Psoas muscle (tissue), 8 donors: ENCODE results near the gene WDR43. TPM values are rescaled to one million over a fixed set of nuclear protein-coding genes. Genes with fewer than 3 reads are reported as not detected.

Experiments
- ATAC-seq, 4 donors: fragments of 200-7000 bp; cut with Tn5 transposase; one replicate each; pipeline ENCODE4 v1.9.1; 2020; ENCODE audit warnings: moderate library complexity in 3 of 4, mild to moderate bottlenecking in 2 of 4
- DNase-seq, 2 donors: peaks; one replicate each; pipeline ENCODE4 v3.0.0-alpha.2; 2020
- H3K27ac ChIP-seq: fragments of 200-600 bp; one replicate; pipeline ENCODE4 v1.8.0; 2022
- H3K27me3 ChIP-seq, 3 donors: fragments of 200-600 bp in 1 of 3; one replicate each; pipeline versions ENCODE4 v1.6.1 to v1.8.0; 2013 to 2022; ENCODE audit warnings: low read length in 2 of 3, mild to moderate bottlenecking in 2 of 3, moderate library complexity in 1 of 3; ENCODE audit not compliant: insufficient read depth in 3 of 3
- H3K36me3 ChIP-seq, 2 donors: fragments of 200-600 bp in 1 of 2; one replicate each; pipeline versions ENCODE4 v1.6.1 to v1.8.0; 2013 to 2022; ENCODE audit warnings: low read depth in 1 of 2, mild to moderate bottlenecking in 1 of 2, moderate library complexity in 1 of 2; ENCODE audit not compliant: insufficient read depth in 1 of 2
- H3K4me1 ChIP-seq: fragments of 200-600 bp; one replicate; pipeline ENCODE4 v1.8.0; 2022
- H3K4me3 ChIP-seq: fragments of 200-600 bp; one replicate; pipeline ENCODE4 v1.8.0; 2022; ENCODE audit warnings: mild to moderate bottlenecking
- H3K9me3 ChIP-seq: fragments of 200-600 bp; one replicate; pipeline ENCODE4 v1.8.0; 2022
- WGBS, 3 donors: extraction: QIAGEN DNeasy Blood & Tissue Kit; methylation state at CpG; one replicate each; pipeline versions ENCODE4 v1.1.6 to v1.1.7; 2013; 5-methylcytosine and 5-hydroxymethylcytosine counted together
- intact Hi-C, 2 donors: fragments of 100-400 bp; cut with DNase I; formaldehyde crosslinking; loops; one replicate each; pipeline versions ENCODE4 v1.11.0 to v1.14.2; 2022
- polyA plus RNA-seq, 3 donors: library from polyadenylated mRNA; stranded (reverse); fragments of 200-250 nt; gene quantifications; one replicate each; pipeline ENCODE4 v1.2.3, GENCODE V29; 2013
- total RNA-seq, 4 donors: library from RNA; stranded (reverse); fragmentation: NEBNext Ultra II Directional in 2 of 4; extraction: Animal tissue kit (Norgen Biotek cat#: 25700) in 2 of 4; gene quantifications; one replicate each; pipeline versions ENCODE4 v1.2.1 to v1.2.4, GENCODE V29; 2021 to 2023
- TF ChIP-seq, protein P1 (sequence below): fragments of 200-600 bp; IDR thresholded peaks from one replicate; pipeline ENCODE4 v1.8.0; 2022; ENCODE audit warnings: antibody characterized with exemption
- donor health status: healthy with polysubstance abuse.
- donor health status: DM: no; HTN: no; CAD: no; lungs with moderate emphysema.
- donor health status: Bipolar disorder and iron deficiency.
- donor health status: healthy.
- donor health status: DM: yes; HTN: yes; CAD: no.
- donor health status: DM: no; HTN: no; CAD: no.
- donor health status: DM: no; HTN: no; CAD: no.
- donor health status: DM: yes; HTN: yes; CAD: no.

WDR43 gene
- total and polyA plus RNA-seq, 7 donors = 25.5 to 89.5 (median 54.4) TPM

DNA sequence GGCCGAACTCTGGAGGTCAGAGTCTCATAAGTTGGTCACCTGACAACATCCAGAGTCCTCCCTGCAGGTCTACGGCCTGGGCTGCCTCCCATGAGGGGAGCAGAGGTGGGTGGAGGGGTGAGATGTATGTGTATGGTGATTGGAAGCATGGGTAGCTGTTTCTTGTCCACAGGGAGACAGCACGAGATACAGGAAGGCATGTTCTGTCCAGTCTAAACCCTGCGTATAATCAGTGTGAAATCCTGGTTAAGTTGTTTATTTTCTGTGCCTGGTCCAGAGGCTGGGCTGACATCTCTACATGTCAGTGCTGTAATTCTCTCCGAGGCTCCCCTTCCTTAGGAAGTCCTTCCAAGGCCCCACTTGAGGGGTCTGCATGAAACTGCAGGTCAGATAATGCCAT, 95.5 kb downstream of the WDR43 start:
- 66 to 85% (median 75%) methylated on average over 5 of the region's 5 CpGs for WGBS, 3 donors
- no peak overlapping the region for H3K27ac ChIP-seq

DNA sequence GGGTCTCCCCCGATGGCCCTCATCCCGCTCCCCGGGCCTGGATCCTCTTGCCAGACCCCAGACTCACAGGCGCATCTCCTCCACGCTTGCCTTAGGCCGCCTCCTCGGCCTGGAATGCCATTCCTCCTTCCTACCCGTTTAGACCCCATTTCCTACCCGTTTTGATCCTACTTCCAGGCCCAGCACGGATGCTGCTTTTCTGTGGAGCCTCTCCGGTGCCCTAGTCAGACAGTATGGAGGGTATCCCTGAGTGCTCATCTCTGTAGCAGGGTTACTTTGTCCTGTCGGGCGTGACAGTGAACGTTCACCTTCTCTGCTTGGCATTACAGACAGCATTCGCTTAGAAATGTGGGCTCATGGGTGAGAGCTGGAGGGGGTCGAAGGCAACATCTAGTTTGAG, 96.0 kb downstream of the WDR43 start:
- Histone ChIP-seq H3K4me1 (no peaks in the 10 kb centered on the region), H3K9me3 (no peaks in the 10 kb centered on the region), H3K27me3 (no peaks in the 10 kb centered on the region), H3K27ac (no peak overlapping the region), H3K36me3 (no peaks in the 10 kb centered on the region), H3K4me3 (no peak overlapping the region)
- TF ChIP-seq, protein P1, sequence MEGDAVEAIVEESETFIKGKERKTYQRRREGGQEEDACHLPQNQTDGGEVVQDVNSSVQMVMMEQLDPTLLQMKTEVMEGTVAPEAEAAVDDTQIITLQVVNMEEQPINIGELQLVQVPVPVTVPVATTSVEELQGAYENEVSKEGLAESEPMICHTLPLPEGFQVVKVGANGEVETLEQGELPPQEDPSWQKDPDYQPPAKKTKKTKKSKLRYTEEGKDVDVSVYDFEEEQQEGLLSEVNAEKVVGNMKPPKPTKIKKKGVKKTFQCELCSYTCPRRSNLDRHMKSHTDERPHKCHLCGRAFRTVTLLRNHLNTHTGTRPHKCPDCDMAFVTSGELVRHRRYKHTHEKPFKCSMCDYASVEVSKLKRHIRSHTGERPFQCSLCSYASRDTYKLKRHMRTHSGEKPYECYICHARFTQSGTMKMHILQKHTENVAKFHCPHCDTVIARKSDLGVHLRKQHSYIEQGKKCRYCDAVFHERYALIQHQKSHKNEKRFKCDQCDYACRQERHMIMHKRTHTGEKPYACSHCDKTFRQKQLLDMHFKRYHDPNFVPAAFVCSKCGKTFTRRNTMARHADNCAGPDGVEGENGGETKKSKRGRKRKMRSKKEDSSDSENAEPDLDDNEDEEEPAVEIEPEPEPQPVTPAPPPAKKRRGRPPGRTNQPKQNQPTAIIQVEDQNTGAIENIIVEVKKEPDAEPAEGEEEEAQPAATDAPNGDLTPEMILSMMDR = no peak
- DNase-seq (peak in 1 of 2 donors; percentile 24), ATAC-seq (no peak)
- intact Hi-C loops = no loop called here
- WGBS, 3 donors = 60 to 81% (median 69%) methylated on average over 16 of the region's 16 CpGs

More for the DNA sequence above, 95.5 kb downstream of the WDR43 start:
- no peaks in the 10 kb centered on the region for H3K4me1 ChIP-seq
- TF ChIP-seq, protein P1 = no peak
- ATAC-seq (no peak), DNase-seq (peak in 1 of 2 donors; percentile 12)
- intact Hi-C loops = no loop called here
- no peaks in the 10 kb centered on the region for H3K36me3 ChIP-seq
- no peaks in the 10 kb centered on the region for H3K9me3 ChIP-seq
- no peaks in the 10 kb centered on the region for H3K27me3 ChIP-seq
- no peak overlapping the region for H3K4me3 ChIP-seq

DNA sequence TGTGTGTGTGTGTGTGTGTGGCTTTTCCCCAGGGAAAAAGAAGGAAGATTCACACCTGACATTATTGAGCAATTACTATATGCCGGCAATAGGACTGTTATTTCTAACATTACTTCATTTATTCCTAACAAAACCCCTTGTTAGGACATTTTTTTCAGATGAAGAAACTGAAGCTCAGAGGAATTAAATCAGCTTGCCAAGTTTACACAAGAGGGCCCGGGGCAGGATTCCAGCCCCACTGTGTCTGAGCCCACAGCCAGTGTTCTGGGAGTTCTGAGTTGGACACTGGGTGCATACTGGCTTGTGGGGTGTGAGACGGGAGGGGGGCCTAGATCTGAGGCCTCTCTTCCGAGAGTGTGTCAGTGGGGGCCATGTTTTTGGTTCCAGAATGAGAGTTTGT, 96.6 kb downstream of the WDR43 start:
- no peaks in the 10 kb centered on the region for H3K4me1 ChIP-seq

DNA sequence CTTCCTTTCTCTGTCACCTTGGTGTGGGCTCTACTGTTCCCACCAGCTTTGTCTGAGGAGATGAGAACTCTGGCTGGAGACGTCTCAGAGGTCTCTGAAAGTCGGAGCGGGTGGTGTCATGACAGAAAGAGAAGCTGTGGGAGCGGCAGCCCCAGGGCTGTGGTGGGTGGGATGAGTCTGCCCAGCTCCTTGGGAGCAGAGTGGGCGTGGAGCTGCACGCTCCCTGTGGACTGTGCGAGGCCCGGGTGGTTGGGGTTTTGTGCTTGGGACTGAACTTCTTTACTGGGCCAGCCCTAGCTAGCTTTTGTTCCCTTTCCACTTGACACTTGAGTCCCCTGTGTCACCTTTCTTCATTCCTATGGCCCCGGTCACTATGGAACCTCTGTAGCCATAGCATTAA, 97.0 kb downstream of the WDR43 start:
- Histone ChIP-seq H3K4me1 (no peaks in the 10 kb centered on the region), H3K36me3 (no peaks in the 10 kb centered on the region), H3K27me3 (no peaks in the 10 kb centered on the region), H3K4me3 (no peak overlapping the region), H3K9me3 (no peaks in the 10 kb centered on the region), H3K27ac (no peak overlapping the region)
- intact Hi-C loops = no loop called here
- 78 to 88% (median 86%) methylated on average over 8 to 9 of the region's 9 CpGs for WGBS, 3 donors
- TF ChIP-seq, protein P1 = no peak
- DNase-seq = peak in 1 of 2 donors; percentile 36
- peak in 1 of 4 donors; percentile 42 for ATAC-seq

More for the DNA sequence above, 96.6 kb downstream of the WDR43 start:
- peak in 3 of 4 donors; percentile 26 to 56 (median 48) for ATAC-seq
- Histone ChIP-seq H3K4me3 (no peak overlapping the region), H3K9me3 (no peaks in the 10 kb centered on the region), H3K27ac (no peak overlapping the region), H3K36me3 (no peaks in the 10 kb centered on the region), H3K27me3 (no peaks in the 10 kb centered on the region)
- DNase-seq = peak in 1 of 2 donors; percentile 71
- intact Hi-C loops = no loop called here
- WGBS, 3 donors = 53 to 61% (median 58%) methylated on average over 4 of the region's 4 CpGs
- TF ChIP-seq, protein P1 = no peak
